KOPT-K1 (cell line): ENCODE data around the gene NLRC5.
"Not testable (repeated sequence)": the region's sequence is repeated elsewhere in the genome, so short reads cannot be mapped to it uniquely, and the experiment has no call there.

Experiments
- H3K27ac ChIP-seq: fragments of 200-600 bp; sonication (generic); 2 replicates; pipeline ENCODE4 v1.5.1; 2016; ENCODE audit warnings: antibody characterized with exemption, mild to moderate bottlenecking, low read depth, low read length; ENCODE audit not compliant: poor library complexity, severe bottlenecking
- H3K36me3 ChIP-seq: fragments of 200-600 bp; sonication (generic); 2 replicates; pipeline ENCODE4 v1.5.1; 2017; ENCODE audit warnings: antibody characterized with exemption, mild to moderate bottlenecking, low read length, moderate library complexity; ENCODE audit not compliant: insufficient read depth
- H3K9me3 ChIP-seq: fragments of 200-600 bp; sonication (generic); 2 replicates; pipeline ENCODE4 v1.5.1; 2017; ENCODE audit warnings: antibody characterized with exemption, low read length, mild to moderate bottlenecking; ENCODE audit not compliant: insufficient read depth, poor library complexity, severe bottlenecking

The NLRC5 gene

DNA sequence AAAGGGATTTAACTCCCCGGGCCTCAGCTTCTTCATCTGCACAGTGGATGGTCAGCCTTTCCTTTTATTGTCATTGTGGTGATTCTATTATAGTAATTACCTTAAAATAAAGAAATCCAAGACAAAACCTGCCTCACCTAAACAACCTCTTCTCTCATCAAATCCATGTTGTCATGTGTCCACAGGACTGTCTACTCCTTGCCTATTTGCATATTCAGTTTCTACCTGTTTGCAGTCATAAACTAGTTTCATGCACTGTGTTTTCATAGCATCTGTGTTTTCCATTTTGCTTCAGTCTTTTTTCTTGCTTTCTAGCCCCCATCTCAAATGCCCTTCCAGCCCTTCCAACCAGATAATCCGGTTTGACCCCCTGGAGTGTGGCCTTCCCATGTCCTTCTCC lies 58.7 kb downstream of the NLRC5 start:
- H3K9me3 ChIP-seq, result no peaks in the 10 kb centered on the region
- H3K27ac ChIP-seq, result no peak overlapping the region
- H3K36me3 ChIP-seq, result peaks cover 79% of the 10 kb centered on the region

DNA sequence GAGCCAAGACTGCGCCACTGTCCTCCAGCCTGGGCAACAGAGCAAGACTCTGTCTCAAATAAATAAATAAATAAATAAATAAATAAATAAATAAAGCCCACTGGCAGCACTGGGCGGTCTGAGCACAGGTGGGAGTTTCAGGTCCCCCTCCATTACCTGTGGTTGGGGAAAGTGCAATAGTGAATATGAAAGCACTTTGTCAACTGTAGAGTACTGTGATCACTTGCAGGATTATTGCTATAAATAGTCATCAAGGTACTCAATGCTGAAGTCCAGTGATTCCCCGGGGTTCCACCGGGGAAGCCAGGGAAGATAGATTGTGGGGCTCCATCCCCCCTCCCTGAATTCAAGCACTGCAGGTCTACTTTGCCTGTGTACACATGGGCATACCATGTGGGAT lies 60.3 kb downstream of the NLRC5 start:
- Histone ChIP-seq H3K36me3 (peaks cover 85% of the 10 kb centered on the region), H3K9me3 (no peaks in the 10 kb centered on the region), H3K27ac (no peak overlapping the region)

DNA sequence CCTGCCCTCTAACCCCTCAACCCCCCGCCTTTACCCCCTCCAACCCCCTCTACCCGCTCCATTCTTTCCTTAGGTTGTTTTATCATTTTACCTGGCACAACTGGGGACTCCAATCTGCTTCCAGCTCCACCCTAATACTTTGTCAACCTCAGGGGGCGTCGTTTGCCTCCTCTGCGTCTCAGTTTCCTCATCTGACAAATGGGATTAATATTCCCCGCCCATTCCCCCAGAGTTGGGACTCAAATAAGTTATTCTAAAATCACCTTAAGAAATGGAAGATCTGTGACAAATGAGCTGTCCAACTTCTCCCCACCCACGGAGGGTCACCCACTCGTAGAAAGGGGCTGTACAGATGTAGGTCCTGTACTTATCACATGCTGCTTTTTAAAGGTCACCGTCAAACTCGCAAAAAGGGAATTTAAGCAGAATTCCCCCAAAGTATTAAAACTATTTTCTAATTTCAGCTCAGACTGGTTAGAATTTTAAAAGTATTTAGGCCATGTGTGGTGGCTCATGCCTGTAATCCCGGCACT lies 62.4 kb downstream of the NLRC5 start:
- no peak overlapping the region for H3K27ac ChIP-seq
- H3K9me3 ChIP-seq, result no peaks in the 10 kb centered on the region
- H3K36me3 ChIP-seq, result peaks cover 85% of the 10 kb centered on the region

DNA sequence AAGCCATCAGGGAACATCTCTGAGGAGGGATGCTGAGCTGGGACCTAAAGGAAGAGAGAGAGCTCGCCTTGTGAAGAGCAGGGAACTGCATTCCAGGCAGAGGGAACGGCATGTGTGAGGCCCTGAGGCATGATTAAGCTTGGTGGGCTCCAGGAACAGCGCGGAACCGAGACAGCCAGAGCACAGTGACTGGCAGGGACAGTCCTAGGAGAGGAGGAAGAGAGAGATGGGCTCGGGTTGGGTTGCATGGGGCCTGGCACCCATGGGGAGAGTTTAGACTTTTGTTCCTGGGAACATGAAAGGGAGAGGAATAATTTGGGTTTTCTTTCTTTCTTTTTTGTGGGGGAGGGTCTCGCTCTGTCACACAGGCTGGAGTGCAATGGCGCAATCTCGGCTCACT lies 63.8 kb downstream of the NLRC5 start:
- Histone ChIP-seq H3K27ac (no peak overlapping the region), H3K36me3 (peaks cover 83% of the 10 kb centered on the region), H3K9me3 (no peaks in the 10 kb centered on the region)

DNA sequence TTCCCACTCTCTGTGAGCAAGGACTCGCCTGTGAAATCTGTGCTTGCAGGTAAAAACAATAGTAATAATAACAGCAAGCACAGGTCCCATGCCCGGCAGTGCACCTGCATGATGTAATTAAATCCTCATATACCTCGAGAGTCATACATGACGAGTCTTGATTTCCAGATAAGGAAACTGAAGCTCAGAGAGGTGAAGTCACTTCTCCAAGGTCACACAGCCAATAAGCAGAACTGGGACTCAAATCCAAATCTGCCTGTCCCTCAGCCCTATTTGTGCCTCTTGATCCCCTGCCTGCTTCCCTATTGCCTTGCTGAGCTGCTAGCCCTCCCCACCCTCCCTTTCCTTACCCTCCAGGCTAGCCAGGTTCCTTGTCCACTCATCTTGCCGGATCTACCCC lies 65.0 kb downstream of the NLRC5 start:
- Histone ChIP-seq H3K27ac (no peak overlapping the region), H3K36me3 (peaks cover 84% of the 10 kb centered on the region), H3K9me3 (no peaks in the 10 kb centered on the region)

DNA sequence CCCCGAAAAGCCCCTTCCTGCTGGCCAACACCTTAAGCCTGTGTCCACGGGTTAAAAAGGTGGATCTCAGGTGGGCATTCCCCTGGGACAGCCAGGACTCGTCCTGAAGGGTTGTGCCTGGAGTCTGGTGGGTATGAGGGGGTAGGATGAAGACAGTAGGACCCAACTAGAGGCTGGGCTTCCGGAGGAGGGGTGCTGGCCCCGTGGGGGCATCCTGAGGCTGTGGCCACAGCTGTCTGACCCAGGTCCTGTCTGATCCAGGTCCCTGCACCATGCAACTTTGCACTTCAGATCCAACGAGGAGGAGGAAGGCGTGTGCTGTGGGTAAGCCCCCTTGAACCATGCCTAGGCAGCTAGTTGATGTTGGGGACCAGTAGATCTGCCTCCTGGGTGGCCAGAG lies 65.4 kb downstream of the NLRC5 start:
- peaks cover 87% of the 10 kb centered on the region for H3K36me3 ChIP-seq
- no peaks in the 10 kb centered on the region for H3K9me3 ChIP-seq
- H3K27ac ChIP-seq, result no peak overlapping the region

DNA sequence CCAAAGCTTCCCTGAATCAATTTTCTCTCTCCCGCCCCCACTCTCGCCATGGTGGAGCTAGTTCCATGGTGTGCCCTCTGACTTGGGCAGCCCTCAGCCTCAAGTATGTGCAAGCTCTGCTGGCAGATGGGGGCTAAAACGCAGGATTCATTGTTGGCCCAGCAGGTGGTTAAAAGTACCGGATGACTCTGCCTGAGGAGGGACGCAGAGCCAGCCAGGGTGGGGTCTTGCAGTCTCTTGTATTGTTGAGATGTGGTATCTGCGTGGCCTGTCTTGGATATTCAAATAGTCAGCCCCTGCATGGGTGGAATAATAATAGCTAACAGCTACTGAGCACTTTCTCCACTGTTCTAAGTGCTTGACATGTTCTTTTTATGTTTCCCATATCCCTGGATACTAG lies 66.3 kb downstream of the NLRC5 start:
- H3K36me3 ChIP-seq, result peaks cover 92% of the 10 kb centered on the region
- H3K9me3 ChIP-seq, result no peaks in the 10 kb centered on the region
- H3K27ac ChIP-seq, result no peak overlapping the region

DNA sequence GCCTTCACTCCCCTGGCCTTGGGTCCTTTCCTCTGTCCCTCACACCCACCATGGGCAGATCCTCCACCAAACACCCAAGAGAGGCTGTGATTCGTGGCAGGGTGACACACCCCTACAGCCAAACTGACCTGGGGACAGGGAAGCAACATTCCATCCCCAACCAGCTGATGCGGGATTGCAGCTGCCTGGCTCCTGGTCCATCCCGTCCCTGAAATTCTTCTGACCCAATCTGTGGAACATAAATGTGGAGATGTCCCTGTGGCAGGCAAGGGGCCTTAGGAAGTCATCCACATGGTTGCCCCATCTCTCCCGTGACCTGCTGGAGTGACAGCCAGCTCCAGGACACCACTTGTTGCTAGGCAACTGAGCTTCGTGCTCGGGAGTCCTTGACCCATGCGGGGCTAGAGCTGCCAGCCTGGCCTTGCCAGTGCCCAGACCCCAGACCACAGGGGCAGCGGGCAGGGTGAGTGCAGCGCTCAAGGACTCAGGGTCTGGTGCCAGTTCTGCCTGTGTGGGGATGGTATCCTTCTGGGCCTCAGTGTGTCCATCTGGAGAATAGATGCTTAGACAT lies 69.0 kb downstream of the NLRC5 start:
- Histone ChIP-seq H3K36me3 (peaks cover 81% of the 10 kb centered on the region), H3K9me3 (no peaks in the 10 kb centered on the region), H3K27ac (no peak overlapping the region)

DNA sequence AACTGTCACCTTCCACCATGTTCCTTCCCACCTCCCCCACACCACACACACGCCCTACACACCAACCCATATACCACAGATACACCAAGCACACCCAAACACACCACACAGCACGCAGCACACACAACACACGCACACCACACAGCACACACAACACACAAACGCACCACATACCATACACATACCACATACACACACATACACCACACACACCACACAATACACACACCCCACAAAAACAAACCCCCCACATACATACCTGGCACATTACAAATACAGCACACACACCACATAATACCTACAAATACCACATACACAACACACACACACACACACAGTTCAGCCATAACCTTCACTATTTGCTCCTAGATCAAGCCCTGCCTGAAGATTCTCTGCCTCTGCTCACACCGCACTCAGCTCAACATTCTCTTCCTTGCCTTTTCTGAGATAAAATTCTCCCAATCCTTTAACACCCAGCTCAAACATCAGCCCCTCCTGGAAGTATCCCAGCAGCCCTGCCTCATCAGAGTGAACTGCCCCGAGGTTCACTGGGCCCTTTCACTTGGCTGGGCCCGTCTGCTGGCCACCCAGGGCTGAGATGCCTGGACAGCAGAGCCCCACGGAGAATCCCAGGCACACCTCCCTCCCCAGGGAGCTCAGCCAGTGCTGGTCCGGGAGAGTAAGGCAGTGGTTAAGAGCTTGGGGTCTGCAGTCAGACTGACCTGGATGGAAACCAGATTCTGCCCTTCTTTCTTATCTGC lies 71.1 kb downstream of the NLRC5 start:
- no peaks in the 10 kb centered on the region for H3K9me3 ChIP-seq
- H3K36me3 ChIP-seq, result peaks cover 60% of the 10 kb centered on the region
- H3K27ac ChIP-seq, result peak overlapping the region; percentile 48

DNA sequence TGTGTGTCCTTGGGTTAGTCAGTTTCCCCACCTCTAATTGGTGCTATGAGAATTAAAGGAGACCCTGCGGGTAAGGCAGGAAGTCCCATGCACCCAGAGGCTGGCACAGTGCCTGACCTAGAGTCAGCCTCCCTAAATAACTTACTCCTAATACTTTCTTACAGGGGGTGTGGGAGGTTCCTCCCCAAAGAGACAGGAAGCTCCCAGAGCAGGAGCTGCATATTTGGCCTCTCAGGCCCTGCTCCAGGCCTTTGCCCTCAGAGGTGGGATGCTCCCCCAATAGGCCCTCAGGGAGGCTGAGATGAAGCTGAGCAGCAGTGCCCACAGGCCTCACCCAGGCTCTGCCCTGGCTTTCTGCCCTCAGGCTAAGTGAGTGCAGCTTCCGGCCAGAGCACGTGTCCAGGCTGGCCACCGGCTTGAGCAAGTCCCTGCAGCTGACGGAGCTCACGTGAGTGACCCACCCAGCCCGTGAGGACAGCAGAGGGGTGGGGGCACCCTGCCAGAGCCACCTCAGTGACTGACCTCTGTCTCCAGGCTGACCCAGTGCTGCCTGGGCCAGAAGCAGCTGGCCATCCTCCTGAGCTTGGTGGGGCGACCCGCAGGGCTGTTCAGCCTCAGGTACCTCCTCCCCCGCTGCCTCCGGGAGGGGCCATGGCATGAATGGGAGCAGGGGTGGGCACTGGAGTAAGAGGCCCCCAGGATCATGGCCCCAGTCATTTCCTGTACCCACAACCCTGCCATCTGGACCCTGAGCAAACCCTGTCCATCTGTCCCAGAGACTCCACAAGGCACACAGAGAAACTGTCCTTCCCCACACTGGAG lies 71.9 kb downstream of the NLRC5 start:
- Histone ChIP-seq H3K36me3 (peaks cover 52% of the 10 kb centered on the region), H3K27ac (peak overlapping the region; percentile 48), H3K9me3 (no peaks in the 10 kb centered on the region)

DNA sequence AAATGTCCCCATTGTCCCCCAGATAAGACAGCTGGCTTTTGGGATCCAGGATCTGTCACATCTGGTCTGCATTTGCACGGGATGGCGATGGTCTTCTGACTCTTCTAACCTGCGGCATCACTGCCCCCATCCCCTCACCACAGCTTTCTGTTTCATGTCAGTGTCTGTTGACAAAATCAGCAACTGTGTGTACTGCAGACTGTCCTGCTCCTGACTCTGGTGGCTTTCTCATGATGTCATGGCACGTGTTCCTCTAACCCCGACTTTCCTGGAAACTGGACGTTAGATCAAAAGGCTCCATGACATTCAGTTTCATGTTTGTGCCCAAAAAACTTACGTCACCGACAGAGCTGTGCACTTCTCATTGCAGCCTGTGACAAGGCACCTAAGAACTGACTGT lies 73.0 kb downstream of the NLRC5 start:
- Histone ChIP-seq H3K9me3 (no peaks in the 10 kb centered on the region), H3K27ac (no peak overlapping the region), H3K36me3 (peaks cover 44% of the 10 kb centered on the region)

DNA sequence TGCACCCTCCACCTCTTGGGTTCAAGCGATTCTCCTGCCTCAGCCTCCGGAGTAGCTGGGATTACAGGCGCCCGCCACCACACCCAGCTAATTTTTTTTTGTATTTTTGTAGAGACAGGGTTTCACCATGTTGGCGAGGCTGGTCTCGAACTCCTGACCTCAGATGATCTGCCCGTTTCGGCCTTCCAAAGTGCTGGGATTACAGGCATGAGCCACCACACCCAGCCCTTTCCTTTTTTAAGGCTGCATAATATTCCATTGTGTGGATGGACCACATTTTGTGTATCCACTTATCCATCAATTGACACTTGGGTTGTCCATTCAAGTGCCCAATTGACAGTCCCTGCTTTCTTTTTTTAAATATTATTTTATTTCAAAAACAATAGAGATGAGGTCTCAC lies 73.8 kb downstream of the NLRC5 start:
- not testable (repeated sequence) for H3K27ac ChIP-seq, H3K9me3 ChIP-seq
- peaks cover 35% of the 10 kb centered on the region for H3K36me3 ChIP-seq

DNA sequence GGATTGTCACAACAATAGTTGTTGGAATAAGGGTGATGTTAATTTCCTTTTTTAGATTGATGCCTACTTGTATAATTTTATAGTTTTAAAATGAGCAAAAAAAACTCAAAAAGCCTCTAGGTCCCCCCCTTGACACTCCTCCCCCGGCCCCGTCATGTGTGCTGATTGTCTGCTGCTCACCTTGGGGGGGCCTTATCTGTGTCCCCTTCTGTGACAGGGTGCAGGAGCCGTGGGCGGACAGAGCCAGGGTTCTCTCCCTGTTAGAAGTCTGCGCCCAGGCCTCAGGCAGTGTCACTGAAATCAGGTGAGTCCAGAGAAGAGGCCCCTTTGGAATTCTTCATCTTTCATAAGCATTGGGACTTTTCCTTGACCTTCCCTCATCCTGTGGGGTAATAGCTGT lies 75.6 kb downstream of the NLRC5 start:
- H3K27ac ChIP-seq, result no peak overlapping the region
- H3K36me3 ChIP-seq, result peaks cover 20% of the 10 kb centered on the region; the same call in 1 of the 2 replicates
- H3K9me3 ChIP-seq, result no peaks in the 10 kb centered on the region

DNA sequence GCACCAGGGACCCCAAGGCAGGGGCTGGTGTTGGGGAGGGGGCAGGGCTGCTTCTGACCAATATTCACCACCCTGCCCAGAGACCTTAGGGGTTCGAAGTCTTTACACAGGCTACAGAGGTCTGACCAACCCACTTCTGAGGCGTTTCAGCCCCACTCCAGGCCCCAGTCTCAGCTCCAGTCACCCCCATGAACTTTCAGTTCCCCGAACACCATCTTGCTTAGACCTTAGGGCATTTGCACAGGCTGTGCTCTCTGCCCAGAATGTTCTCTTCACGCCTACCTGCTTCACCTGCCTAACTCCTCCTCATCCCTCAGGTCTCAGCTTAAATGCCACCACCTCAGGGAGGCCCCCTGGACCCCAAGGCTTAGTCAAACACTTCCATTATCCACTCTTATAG lies 77.3 kb downstream of the NLRC5 start:
- Histone ChIP-seq H3K27ac (no peak overlapping the region), H3K36me3 (peaks cover 11% of the 10 kb centered on the region; the same call in 1 of the 2 replicates), H3K9me3 (no peaks in the 10 kb centered on the region)

DNA sequence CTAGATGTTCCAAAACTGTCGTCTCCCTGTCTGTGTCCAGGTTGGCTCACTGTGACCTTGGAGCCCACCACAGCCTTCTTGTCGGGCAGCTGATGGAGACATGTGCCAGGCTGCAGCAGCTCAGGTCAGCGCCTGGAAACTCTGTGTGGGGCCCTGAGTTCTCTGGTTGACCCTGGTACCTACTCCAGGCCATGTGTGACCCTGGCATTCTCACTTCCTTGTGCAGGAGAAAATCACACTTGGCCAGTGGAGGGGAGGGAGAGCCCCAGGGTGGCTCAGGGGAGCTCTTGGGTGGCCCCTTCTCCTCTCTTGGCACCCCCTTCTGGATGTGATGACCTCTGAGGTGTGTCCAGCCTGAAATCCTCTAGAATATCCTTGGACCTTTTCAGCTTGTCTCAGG lies 78.0 kb downstream of the NLRC5 start:
- peaks cover 10% of the 10 kb centered on the region; the same call in 1 of the 2 replicates for H3K36me3 ChIP-seq
- H3K9me3 ChIP-seq, result no peaks in the 10 kb centered on the region
- H3K27ac ChIP-seq, result no peak overlapping the region
